ENCODE data around the gene INTS15.
A peak's percentile ranks its signal among the peaks of the same experiment; 100 is the strongest.
"Not testable (repeated sequence)": the region's sequence is repeated elsewhere in the genome, so short reads cannot be mapped to it uniquely, and the experiment has no call there.

Gene INTS15

DNA sequence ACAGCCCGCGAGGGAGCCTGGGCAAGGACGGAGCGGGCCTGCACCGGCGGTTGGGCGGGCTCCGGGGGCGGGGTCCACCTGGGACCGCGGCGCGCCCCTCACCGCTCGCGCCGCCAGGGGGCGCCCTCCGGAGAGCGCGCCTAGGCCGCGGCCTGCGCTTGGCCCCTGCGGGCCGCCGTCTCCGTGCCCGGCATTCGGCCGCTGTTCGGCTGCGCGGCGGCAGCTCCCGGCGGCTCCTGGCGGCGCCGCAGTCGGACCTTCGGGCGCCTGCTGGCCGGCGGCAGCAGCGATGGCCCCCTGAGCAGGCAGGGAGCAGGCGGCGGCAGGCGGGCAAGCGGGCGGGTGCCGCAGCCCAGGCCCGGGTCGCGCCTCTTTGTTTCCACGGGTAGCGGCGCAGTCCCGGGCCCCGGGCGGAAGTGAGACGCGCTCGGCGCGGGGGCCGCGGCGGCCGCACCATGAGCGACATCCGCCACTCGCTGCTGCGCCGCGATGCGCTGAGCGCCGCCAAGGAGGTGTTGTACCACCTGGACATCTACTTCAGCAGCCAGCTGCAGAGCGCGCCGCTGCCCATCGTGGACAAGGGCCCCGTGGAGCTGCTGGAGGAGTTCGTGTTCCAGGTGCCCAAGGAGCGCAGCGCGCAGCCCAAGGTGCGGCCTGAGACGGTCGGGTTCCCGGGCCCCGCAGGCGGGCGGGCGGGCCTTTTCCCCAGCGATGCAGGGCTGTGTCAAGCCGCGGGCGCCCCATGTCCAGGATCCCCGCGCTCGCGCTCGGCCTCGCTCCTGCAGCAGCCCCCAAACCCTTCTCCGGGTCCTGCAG lies at the start of gene INTS15:
Gene INTS15 (plus strand): TSS at position 193 of the 816 bp plus-strand sequence. CDS start 263 bp downstream, at position 456.
- DNase-seq = peak; percentile 81

DNA sequence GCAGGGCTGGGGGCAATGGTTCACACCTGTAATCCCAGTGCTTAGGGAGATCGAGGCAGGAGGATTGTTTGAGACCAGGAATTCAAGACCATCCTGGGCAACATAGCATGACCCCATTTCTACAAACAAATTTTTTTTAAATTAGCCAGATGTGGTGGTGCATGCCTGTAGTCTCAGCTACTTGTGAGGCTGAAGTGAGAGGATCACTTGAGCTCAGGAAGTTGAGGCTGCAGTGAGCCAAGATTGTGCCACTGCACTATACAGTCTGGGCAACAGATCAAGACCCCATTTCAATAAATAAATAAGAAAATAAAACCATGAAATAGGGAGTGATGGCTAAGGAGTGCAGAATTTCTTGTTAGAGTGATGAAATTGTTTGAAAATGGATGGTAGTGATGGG lies 47.5 kb upstream of the INTS15 start:
- no peak for DNase-seq

DNA sequence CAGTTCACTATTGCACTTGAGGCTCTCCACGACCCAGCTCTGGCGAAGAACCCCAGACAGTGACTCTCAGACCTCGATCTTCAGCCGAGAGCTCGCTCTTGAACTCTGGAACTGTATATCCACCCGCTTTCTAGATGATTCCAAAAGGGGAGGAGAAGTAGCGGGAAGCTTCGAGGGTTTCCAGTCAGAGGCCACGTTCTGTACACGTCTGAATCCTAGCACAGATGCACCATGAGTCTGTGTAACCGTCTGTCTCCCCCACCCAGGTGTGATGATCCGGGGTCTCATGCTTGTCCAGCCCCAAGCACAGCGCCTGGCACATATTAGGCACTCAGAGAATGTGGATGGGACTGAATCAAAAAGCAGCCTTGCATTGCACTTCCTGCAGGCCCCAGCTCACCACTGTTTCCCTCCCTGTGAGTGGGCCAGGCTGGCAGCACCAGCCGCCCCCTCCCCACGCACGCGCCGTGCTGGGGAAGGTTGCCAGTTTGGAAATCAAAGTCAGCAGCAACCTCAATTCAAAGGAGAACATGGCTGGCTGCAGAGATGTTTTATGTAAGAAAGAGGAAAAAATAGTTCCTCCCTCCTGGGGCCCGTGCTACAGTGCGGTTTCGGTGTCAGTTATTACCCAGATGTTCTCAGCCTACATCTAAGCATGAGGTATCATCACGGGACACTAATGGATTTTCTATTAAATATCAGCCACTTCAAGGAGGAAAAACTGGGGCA lies 44.3 kb upstream of the INTS15 start:
- DNase-seq = no peak

DNA sequence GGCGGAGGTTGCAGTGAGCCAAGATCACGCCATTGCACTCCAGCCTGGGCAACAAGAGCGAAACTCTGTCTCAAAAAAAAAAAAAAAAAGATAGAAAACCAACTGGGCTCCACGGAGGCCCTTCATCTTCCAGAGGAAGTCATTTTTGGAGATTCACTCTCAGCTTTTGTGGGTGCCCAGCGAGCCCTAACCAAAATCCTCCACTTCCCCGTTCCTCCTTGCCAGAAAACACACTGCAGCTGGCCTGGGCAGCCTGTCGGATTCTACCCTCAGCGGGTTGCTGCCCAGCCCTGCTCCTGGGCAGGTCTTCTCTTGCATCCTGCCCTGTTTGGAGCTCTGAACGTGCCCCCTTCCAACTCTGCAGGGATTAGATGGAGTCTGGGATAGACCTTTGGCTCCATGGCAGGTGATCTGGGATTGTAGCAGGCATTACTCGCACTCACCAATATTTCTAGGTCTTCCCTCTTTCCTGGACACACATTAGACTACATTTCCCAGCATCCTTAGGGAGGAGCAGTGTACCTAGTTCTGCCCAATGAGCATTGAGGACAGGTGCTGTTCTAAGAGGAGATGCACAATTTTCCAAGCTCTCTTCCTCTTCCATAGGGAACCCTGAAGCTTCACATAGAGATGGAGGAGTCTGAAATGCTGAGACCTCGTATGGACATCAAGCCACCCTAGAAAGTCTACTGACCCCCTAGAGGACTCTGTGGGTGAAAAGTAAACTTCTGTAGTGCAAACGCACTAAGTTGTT lies 43.1 kb upstream of the INTS15 start:
- DNase-seq = no peak

DNA sequence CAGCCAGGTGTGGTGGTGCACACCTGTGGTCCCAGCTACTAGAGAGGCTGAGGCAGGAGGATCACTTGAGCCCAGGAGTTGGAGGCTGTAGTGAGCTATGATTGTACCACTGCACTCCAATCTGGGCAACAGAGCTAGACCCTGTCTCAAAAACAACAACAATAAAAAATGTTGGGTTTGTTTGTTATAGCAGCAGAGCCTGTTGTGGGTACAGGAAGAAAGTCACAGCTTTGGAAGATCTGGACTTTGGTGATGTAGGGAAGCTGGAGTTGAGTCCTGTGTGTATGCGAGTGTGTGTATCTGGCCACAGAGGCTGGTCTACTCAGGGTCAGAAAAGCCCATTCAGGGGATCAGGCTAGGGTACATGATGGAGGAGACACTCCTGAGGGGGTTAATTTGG lies 42.4 kb upstream of the INTS15 start:
- DNase-seq = no peak

DNA sequence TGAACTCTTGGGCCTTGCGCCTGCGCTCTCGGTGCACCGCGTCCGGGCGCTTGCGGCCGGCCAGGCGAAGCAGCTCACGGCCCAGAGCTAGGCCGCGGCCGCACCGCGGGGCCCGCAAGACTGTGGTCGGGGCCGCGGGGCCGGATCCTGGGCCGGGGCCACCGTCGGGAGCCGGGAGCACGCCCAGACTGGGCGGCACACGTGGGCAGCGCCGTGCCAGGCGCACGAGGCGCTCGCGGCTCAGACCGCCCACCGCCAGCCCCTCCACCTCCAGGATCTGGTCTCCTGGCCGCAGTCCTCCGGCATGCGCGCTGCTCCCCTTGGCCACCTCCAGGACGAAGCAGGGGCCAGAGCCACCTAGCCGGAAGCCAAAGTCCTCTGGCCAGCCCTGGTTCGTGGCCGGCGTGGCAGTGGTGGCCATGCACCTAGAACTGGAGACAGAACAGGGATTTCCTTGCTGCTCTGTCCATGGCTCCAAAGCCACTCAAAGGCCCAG lies 38.8 kb upstream of the INTS15 start, which contains the start of gene GRID2IP:
Gene GRID2IP (minus strand): TSS at position 446 of the 496 bp plus-strand sequence. CDS start 25 bp downstream, at position 421.
- DNase-seq = no peak

DNA sequence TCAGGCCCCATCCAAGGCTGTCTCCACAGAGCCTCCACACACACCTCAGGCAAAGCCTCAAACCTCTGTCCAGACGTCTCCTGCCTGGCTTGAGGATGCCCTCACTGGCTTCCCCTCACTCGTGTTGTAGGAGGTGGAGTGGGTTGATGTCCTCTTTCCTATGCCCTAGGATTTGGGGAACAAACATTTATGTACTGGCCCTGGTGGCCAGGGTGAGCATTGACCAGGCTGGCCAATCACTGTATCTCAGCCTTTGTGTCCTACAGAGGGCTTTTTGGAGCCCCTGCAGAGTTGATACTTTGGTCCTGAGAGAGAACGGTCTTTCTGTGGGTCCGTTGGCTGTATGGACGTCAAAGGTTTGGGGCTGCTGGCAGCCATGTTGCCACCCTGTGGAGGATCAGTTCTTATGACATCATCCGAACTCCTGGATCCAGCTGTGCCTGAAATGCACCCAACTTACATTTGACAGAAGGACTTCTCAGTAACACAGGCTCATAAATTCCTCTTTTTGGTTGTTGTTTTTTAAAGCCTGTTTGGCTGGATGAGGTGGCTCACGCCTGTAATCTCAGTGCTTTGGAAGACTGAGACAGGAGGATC lies 36.3 kb upstream of the INTS15 start:
- no peak for DNase-seq

DNA sequence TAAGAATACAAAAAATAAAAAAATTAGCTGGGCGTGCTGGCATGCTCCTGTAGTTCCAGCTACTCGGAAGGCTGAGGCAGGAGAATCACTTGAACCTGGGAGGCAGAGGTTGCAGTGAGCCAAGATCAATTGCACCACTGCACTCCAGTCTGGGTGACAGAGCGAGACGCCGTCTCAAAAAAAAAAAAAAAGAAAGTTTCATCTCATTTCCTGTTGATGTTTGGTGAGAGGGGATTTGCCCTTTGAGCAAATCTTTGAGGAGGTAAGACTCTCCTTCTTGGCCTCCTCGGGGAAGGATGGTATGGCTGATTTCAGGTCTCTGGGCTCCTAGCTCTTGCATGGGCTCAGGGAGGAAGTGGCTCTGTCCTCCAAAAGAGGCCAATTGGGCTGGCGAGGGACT lies 35.0 kb upstream of the INTS15 start:
- DNase-seq = no peak

DNA sequence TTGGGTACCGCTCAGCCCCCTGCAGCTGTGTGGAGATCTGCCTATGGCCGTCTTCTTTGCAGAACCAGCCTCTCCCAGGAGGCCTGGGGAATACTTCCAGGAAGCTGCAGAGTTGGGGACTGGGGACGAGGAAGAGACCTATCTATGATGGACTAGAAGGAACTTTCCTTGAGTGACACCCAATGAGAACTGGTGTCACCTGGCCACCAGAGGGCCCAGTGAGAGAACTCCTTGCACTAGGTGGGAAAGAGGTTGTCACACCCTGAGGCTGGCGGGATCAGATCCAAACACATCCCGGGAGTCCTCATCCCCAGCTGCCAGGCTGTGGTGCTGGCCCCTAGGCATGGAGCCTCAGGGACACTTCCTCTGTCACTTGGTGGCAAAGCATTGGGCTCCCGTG lies 33.6 kb upstream of the INTS15 start:
- DNase-seq = no peak

DNA sequence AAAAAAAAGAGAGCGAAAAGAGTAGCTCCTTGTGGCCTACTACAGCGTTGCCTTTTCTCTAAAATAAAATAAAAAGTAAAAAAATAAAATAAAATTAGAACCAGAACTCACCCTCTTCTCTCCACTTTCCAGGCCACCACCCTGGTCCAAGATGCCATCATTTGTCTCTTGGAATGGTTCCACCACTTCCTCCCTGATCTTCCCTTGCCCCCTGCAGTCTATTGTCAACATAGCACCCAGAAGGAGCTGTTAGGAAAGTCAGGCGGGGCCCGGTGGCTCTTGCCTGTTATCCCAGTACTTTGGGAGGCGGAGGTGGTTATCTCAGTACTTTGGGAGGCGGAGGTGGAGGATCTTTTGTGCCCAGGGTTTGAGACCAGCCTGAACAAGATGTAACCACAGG lies 31.0 kb upstream of the INTS15 start:
- DNase-seq = no peak

DNA sequence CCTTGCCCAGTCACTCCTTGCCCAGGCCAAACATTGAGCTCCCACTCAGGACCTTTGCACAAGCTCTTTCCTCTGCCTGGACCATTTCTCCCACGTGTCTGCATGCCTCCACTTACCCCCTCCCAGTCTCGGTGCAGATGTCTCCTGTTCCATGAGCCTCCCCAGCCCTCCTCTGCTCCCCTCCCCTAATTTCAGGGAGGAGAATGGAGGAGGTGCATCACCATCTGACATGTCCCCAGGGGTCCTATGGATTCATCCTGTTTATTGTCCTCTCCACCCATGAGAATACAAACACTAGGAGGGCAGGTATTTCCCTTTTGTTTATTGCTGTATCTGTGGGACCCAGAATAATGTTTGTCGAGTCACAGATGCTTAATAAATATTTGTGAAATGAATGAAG lies 29.9 kb upstream of the INTS15 start:
- no peak for DNase-seq

DNA sequence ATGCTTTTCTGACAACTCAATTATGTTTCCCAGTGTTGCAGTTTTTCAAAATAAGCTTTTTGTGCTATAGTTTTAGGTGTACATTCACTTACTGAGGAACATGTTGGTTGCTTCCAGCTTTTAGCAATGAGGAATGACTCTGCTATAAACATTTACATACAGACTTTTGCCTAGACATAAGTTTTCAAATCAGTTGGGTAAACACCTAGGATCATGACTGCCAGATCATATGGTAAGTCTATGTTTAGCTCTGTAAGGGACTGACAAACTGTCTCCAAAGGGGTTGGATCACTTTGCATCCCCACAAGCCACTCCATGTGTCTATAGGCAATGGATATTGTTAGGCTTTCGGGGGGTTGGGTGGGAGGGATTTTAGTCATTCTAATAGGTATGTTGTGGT lies 27.7 kb upstream of the INTS15 start:
- DNase-seq = no peak

DNA sequence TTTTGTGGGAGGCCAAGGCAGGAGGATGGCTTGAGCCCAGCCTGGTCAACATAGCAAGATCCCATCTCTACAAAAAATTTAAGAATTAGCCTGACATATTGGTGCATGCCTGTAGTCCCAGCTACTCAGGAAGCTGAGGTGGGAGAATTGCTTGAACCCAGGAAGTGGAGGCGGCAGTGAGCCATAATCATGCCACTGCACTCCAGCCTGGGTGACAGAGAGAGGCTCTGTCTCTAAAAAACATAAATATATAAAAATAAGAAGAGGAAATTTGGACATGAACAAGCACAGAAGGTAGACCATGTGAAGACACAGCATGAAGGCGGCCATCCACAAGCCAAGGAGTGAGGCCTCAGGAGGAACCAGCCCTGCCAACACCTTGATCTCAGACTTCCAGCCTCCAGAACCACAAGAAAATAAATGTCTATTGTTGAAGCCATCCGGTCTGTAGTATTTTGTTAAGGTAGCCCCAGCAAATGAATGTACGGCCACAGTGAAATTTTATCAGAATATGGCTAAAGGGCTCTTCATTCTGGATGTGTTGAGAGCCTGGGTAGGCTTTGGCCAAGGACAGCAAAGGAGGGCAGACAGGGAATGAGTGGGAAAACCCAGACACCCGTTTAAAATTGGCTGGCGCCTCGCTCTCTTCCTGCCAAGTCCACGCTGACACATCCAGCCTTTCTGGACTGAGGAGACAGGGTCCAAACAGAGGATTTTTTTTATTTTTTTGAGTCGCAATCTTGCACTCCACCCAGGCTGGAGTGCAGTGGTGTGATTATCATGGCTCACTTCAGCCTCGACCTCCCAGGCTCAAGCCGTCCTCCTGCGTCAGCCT lies 25.7 kb upstream of the INTS15 start:
- DNase-seq = no peak

DNA sequence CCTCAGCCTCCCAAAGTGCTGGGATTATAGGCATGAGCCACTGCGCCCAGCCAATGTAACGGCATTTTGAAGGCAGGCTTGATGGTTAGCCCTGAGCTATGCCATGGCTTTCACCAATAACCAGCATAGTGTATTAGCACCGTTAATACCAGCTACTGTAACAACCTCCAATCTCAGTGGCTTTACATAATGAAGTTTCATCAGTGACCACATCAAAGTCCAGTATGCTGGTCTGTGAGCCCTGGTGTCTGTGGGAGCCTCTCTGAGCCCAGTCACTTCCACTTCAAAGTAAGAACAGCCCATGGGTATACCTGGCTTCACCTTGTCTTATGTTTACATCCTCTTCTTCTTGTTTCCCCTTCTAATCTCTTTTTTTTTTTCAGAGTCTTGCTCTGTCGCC lies 24.2 kb upstream of the INTS15 start:
- no peak for DNase-seq

DNA sequence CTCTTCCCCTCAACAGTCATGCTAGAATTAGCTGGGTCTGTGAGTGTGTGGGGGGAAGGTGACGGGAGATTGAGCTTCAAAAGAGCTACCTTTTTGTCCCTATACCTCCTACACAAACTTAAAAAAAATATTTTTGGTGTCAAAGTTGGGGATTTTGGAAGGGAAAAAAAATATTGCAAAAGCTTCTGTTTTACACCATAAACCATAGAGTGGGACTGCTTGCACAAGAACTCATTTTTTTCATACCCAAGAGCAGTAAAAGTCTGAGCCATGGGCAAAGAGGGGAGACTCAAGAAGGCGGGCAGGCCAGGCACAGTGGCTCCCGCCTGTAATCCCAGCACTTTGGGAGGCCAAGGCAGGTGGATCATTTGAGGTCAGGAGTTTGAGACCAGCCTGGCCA lies 21.9 kb upstream of the INTS15 start:
- DNase-seq = no peak

DNA sequence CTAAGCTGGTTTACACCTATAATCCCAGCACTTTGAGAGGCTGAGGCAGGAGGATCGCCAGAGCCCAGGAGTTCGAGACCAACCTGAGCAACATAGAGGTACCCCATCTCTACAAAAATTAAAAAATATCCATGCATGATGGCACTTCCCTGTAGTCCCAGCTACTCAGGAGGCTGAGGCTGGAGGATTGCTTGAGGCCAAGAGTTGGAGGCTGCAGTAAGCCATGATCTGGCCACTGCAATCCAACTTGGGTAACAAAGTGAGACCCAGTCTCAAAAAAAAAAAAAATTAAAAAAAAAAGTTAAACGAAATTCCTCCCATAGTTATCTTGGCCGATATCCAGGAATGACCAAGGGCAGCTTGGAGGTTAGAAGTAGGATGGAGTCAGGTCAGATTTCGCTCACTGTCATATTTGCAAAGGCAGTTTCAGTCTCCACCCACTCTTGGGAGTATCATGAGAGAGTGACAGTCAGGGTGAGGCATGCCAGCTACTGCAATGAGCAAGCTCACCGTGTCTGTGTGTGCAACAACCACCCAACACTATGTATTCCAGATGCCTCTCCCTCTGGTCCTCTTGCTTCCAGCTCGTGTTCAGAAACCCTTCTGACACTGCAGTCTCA lies 18.6 kb upstream of the INTS15 start:
- DNase-seq = no peak

DNA sequence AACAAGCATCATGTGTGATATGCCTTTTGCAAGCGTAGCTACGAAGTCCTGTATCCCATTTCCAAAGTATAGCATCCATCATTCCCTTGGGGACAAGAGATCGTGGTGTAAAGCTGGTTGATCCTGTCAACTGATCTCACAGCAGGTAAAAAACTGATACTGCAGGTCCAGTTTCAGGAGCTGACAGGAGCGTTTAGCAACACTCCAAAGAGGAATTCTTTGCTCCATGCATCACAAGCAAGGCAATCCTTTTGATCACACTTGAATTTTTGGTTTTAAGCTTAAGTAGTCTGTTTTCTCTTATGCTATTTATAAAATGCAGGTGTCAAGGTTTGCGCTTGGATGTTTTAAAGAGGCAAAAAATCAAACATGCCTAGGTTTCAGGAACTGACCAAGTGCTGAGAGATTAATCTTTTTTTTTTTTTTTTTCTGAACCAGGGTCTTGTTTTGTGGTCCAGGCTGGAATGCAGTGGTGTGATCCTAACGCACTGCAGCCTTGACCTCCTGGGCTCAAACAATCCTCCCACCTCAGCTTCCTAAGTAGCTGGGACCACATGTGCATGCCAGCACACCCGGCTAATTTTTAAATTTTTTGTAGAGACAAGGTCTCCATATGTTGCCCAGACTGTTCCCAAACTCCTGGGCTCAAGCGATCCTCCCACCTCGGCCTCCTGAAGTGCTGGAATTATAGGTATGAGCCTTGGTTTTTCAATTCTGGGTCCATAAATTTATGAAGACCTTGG lies 14.4 kb upstream of the INTS15 start:
- no peak for DNase-seq

DNA sequence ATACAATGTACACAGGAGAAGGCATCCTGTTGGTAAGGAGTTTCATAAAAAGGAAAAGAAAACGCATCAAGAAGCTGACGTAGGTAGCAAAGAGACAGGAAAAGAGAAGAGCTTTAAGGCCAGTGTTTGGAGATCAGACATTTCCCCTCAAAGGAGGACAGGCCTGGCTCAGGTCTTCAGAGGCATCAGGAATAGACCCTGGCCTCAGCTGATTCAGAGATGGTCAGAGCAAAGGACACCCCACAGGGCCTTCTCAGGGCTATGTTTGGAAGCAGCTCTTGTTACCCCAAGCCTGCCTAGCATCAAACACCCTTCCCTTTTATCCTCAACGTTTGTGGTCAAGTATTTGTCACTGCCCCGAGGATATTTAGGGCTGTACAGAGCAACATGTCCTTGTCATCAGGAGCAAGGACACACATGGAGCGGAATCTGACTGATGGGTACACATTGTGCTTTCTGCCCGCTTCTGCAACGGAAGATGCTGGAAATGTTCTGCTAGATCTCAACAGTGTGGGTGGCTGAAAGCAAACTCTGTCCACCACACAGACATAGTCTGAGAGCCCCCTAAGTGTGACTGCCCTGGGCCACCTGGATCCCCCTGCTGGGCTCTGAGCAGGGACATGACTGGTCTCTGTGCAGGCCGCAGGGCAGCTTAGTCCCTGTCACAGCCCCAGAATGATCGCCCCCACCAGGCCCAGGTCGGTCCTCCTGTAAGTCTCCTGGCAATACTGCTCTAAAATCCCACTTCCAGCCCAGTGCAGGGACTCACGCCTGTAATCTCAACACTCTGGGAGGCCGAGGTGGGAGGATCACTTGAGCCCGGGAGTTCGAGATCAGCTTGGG lies 13.6 kb upstream of the INTS15 start:
- no peak for DNase-seq

DNA sequence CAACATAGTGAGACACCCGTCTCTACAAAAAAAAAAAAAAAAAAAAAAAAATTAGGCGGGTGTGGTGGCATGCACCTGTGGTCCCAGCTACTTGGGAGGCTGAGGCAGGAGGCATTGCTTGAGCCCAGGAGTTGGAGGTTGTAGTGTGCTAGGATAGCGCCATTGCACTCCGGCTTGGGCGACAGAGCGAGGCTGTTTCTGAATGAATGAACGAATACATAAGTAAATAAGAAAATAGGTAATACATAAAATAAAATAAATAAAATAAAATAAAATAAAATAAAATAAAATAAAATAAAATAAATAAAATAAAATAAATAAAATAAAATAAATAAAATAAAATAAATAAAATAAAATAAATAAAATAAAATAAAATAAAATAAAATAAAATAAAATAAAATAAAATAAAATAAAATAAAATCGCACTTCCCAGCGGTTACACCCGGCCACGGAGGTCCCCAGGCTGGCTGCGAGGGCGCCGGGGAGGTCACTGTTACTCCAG lies 12.9 kb upstream of the INTS15 start:
- DNase-seq = not testable (repeated sequence)

Data from activated CD8-positive, alpha-beta memory T cell treated with anti-CD3 and anti-CD28 coated beads, Interleukin-2, amount 50 U/mL, for 4 hours (primary cell).